Fibroblast of mammary gland (primary cell): Measurements from ENCODE around the gene CNOT4.

Experiments used
- DNase-seq: peaks from one replicate; pipeline ENCODE4 v3.0.0-alpha.2; 2010; ENCODE audit warnings: low read depth
- H3K4me3 ChIP-seq: 2 replicates; pipeline ENCODE4 v1.5.1; 2011; ENCODE audit warnings: low read depth, mild to moderate bottlenecking, low read length, moderate library complexity; ENCODE audit not compliant: control insufficient read depth
- CTCF ChIP-seq: conservative IDR thresholded peaks from 2 replicates; pipeline ENCODE4 v1.5.1; 2011; ENCODE audit warnings: low read depth, low read length, inconsistent platforms; ENCODE audit not compliant: control insufficient read depth, insufficient read depth

Gene CNOT4

GRCh38 chr7:135463908-135464307 is 46.0 kb downstream of the CNOT4 start:
- H3K4me3 ChIP-seq: no peak overlapping the region
- no peak for TF ChIP-seq CTCF
- DNase-seq: no peak

- H3K4me3 ChIP-seq: no peak overlapping the region
- no peak for TF ChIP-seq CTCF
- DNase-seq: no peak
Measured at GRCh38 chr7:135459951-135460567, 49.8 kb downstream of the CNOT4 start.

GRCh38 chr7:135459076-135459475 is 50.8 kb downstream of the CNOT4 start:
- no peak overlapping the region for H3K4me3 ChIP-seq
- no peak for DNase-seq
- no peak for TF ChIP-seq CTCF

- no peak for TF ChIP-seq CTCF
- no peak for DNase-seq
- no peak overlapping the region for H3K4me3 ChIP-seq
Measured at GRCh38 chr7:135454060-135454459, 55.8 kb downstream of the CNOT4 start.

- H3K4me3 ChIP-seq: no peak overlapping the region
- TF ChIP-seq CTCF: no peak
- no peak for DNase-seq
Measured at GRCh38 chr7:135449436-135449835, 60.5 kb downstream of the CNOT4 start.

- no peak for TF ChIP-seq CTCF
- peak; percentile 2 for DNase-seq
Measured at GRCh38 chr7:135448753-135449152, 61.1 kb downstream of the CNOT4 start.

GRCh38 chr7:135447748-135448147 is 62.2 kb downstream of the CNOT4 start:
- no peak overlapping the region for H3K4me3 ChIP-seq
- no peak for TF ChIP-seq CTCF
- DNase-seq: peak; percentile 3

More at GRCh38 chr7:135448753-135449152, 61.1 kb downstream of the CNOT4 start:
- H3K4me3 ChIP-seq: no peak overlapping the region
